IMR-90 (cell line): ENCODE measurements around the gene SLC25A6. TPM values are rescaled to one million over a fixed set of nuclear protein-coding genes. Genes with fewer than 3 reads are reported as not detected.

Experiments used
- ATAC-seq: fragments of 200-7000 bp; cut with Tn5 transposase; 2 replicates; pipeline ENCODE4 v1.9.1; 2020; ENCODE audit warnings: low read depth, mild to moderate bottlenecking, moderate library complexity
- BruUV-seq: library from RNA; stranded (reverse); fragments of 400-500 nt; replicated peaks from 2 replicates; lab custom pipeline; 2021; lab: Mats Ljungman, UMichigan
- CTCF ChIA-PET: fragments of 300-600 bp; formaldehyde crosslinking; extraction: SDS; loops from one replicate; lab custom pipeline; 2021; ENCODE audit warnings: antibody characterized with exemption; lab: Yijun Ruan, JAX
- POLR2A ChIA-PET: fragments of 300-600 bp; sonication (Branson Sonifier 250); formaldehyde crosslinking; loops from one replicate; lab custom pipeline; 2022; ENCODE audit warnings: antibody characterized with exemption; ENCODE audit not compliant: unreplicated experiment; lab: Charles Lee
- DNase-seq: peaks from one replicate; pipeline ENCODE4 v3.0.0; 2013
- H2AFZ ChIP-seq: replicated peaks from 2 replicates; pipeline ENCODE3; 2013; ENCODE audit warnings: low read length, mild to moderate bottlenecking; ENCODE audit not compliant: poor library complexity
- H2AK5ac ChIP-seq: 2 replicates; pipeline ENCODE4 v1.6.1; 2013; ENCODE audit warnings: low read depth, low read length, inconsistent platforms
- H2AK9ac ChIP-seq: replicated peaks from 2 replicates; pipeline ENCODE3; 2013; ENCODE audit warnings: mild to moderate bottlenecking, low read depth, low read length, moderate library complexity; ENCODE audit not compliant: poor library complexity
- H2BK120ac ChIP-seq: 2 replicates; pipeline ENCODE4 v1.6.1; 2013; ENCODE audit warnings: low read depth, low read length, inconsistent platforms
- H2BK15ac ChIP-seq: 3 replicates; pipeline ENCODE4 v1.6.1; 2013; ENCODE audit warnings: low read depth, low read length, inconsistent platforms
- H2BK20ac ChIP-seq: 2 replicates; pipeline ENCODE4 v1.6.1; 2013; ENCODE audit warnings: low read depth, mild to moderate bottlenecking, inconsistent platforms, low read length, moderate library complexity
- H2BK5ac ChIP-seq: 2 replicates; pipeline ENCODE4 v1.6.1; 2013; ENCODE audit warnings: mild to moderate bottlenecking, low read depth, low read length, inconsistent platforms; ENCODE audit not compliant: poor library complexity, severe bottlenecking
- H3K14ac ChIP-seq: replicated peaks from 2 replicates; pipeline ENCODE4 v1.6.1; 2013; ENCODE audit warnings: low read depth, low read length, inconsistent platforms
- H3K18ac ChIP-seq: 2 replicates; pipeline ENCODE4 v1.6.1; 2013; ENCODE audit warnings: low read depth, low read length, control low read depth
- H3K23ac ChIP-seq: 2 replicates; pipeline ENCODE4 v1.6.1; 2013; ENCODE audit warnings: low read depth, low read length, inconsistent platforms
- H3K27ac ChIP-seq: 2 replicates; pipeline ENCODE4 v1.5.1; 2013; ENCODE audit warnings: mild to moderate bottlenecking, control low read depth, low read length; ENCODE audit not compliant: insufficient read depth
- H3K27me3 ChIP-seq: 2 replicates; pipeline ENCODE4 v1.6.1; 2013; ENCODE audit warnings: low read length; ENCODE audit not compliant: control insufficient read depth, insufficient read depth
- H3K36me3 ChIP-seq: 2 replicates; pipeline ENCODE4 v1.6.1; 2013; ENCODE audit warnings: low read length, mixed read lengths; ENCODE audit not compliant: control insufficient read depth, insufficient read depth
- H3K4ac ChIP-seq: 2 replicates; pipeline ENCODE4 v1.6.1; 2013; ENCODE audit warnings: low read depth, low read length, inconsistent platforms
- H3K4me1 ChIP-seq: 2 replicates; pipeline ENCODE4 v1.6.1; 2013; ENCODE audit warnings: low read length, mixed read lengths; ENCODE audit not compliant: control insufficient read depth, insufficient read depth
- H3K4me2 ChIP-seq: 2 replicates; pipeline ENCODE4 v1.6.1; 2013; ENCODE audit warnings: low read depth, mild to moderate bottlenecking, control low read depth, low read length, moderate library complexity
- H3K4me3 ChIP-seq: 2 replicates; pipeline ENCODE4 v1.5.1; 2013; ENCODE audit warnings: low read depth, mild to moderate bottlenecking, control low read depth, low read length, moderate library complexity; ENCODE audit not compliant: insufficient read depth
- H3K56ac ChIP-seq: 2 replicates; pipeline ENCODE4 v1.6.1; 2013; ENCODE audit warnings: low read length, inconsistent platforms; ENCODE audit not compliant: insufficient read depth; ENCODE audit errors: extremely low read depth
- H3K79me1 ChIP-seq, 2 experiments: 2 replicates each; pipeline ENCODE4 v1.6.1; 2013; ENCODE audit warnings: low read length in 2 of 2, inconsistent platforms in 1 of 2, low read depth in 1 of 2
- H3K9ac ChIP-seq: 2 replicates; pipeline ENCODE4 v1.6.1; 2013; ENCODE audit warnings: low read depth, low read length, control low read depth
- H3K9me1 ChIP-seq: 2 replicates; pipeline ENCODE4 v1.6.1; 2013; ENCODE audit warnings: low read length, inconsistent platforms; ENCODE audit not compliant: insufficient read depth
- H3K9me3 ChIP-seq: 2 replicates; pipeline ENCODE4 v1.6.1; 2013; ENCODE audit warnings: low read length; ENCODE audit not compliant: control insufficient read depth, insufficient read depth
- H4K20me1 ChIP-seq: 2 replicates; pipeline ENCODE4 v1.6.1; 2013; ENCODE audit warnings: low read length, inconsistent platforms; ENCODE audit not compliant: insufficient read depth
- H4K5ac ChIP-seq: 2 replicates; pipeline ENCODE4 v1.6.1; 2013; ENCODE audit warnings: mild to moderate bottlenecking, low read depth, low read length, control low read depth
- H4K8ac ChIP-seq, 2 experiments: 2 replicates each; pipeline ENCODE4 v1.6.1; 2013; ENCODE audit warnings: low read depth in 2 of 2, low read length in 2 of 2, control low read depth in 1 of 2, inconsistent platforms in 1 of 2
- H4K91ac ChIP-seq: 2 replicates; pipeline ENCODE4 v1.6.1; 2013; ENCODE audit warnings: low read depth, low read length, inconsistent platforms; ENCODE audit not compliant: insufficient read depth
- BHLHE40 ChIP-seq: fragments of 150-350 bp; IDR thresholded peaks from 2 replicates; pipeline ENCODE4 v1.6.1; 2016; ENCODE audit warnings: mild to moderate bottlenecking, low read depth, low read length
- CEBPB ChIP-seq: IDR thresholded peaks from 2 replicates; pipeline ENCODE4 v1.6.1; 2012; ENCODE audit warnings: low read depth, low read length, improper control_type of control experiment
- CHD1 ChIP-seq: IDR thresholded peaks from 2 replicates; pipeline ENCODE4 v1.6.1; 2012; ENCODE audit warnings: low read depth, low read length, improper control_type of control experiment
- FOS ChIP-seq: fragments of 150-350 bp; IDR thresholded peaks from 2 replicates; pipeline ENCODE4 v1.6.1; 2016; ENCODE audit warnings: low read depth, low read length
- MAFK ChIP-seq: IDR thresholded peaks from 2 replicates; pipeline ENCODE4 v1.6.1; 2012; ENCODE audit warnings: low read depth, low read length, improper control_type of control experiment
- RCOR1 ChIP-seq: IDR thresholded peaks from 2 replicates; pipeline ENCODE4 v1.6.1; 2012; ENCODE audit warnings: mild to moderate bottlenecking, low read length, improper control_type of control experiment; ENCODE audit not compliant: insufficient replicate concordance
- USF2 ChIP-seq: fragments of 150-350 bp; IDR thresholded peaks from 2 replicates; pipeline ENCODE4 v1.6.1; 2017; ENCODE audit warnings: mild to moderate bottlenecking, antibody characterized with exemption, low read length, low read depth
- WGBS, 2 experiments: methylation state at CpG; one replicate each; pipeline versions ENCODE4 v1.1.5 to v1.1.7; 2013; ENCODE audit warnings: missing lambda C conversion rate in 2 of 2; ENCODE audit not compliant: insufficient read length in 1 of 2; ENCODE audit errors: extremely low coverage in 2 of 2; 5-methylcytosine and 5-hydroxymethylcytosine counted together
- dilution Hi-C: fragments of 300-500 bp; cut with HindIII; formaldehyde crosslinking; loops from one replicate; pipeline ENCODE4 v1.14.3; 2018; ENCODE audit warnings: low sequenced_read_pairs; ENCODE audit not compliant: unreplicated experiment
- in situ Hi-C: fragments of 300-500 bp; cut with MboI; formaldehyde crosslinking; loops from 3 replicates; pipeline ENCODE4 v1.14.3; 2019; ENCODE audit warnings: low sequenced_read_pairs, inconsistent platforms, mixed read lengths
- intact Hi-C: fragments of 100-400 bp; cut with micrococcal nuclease; formaldehyde crosslinking; loops from 2 replicates; pipeline ENCODE4 v1.10.0; 2022
- polyA plus RNA-seq, 3 experiments: library from polyadenylated mRNA; depleted of rRNA; stranded (reverse); fragments of >200 nt; gene quantifications; 2 replicates each; pipeline ENCODE4 v1.2.3, GENCODE V29; 2012; ENCODE audit warnings: low replicate concordance in 1 of 3
- total RNA-seq: library from RNA; depleted of rRNA; stranded (reverse); fragments of >200 nt; gene quantifications from 2 replicates; pipeline ENCODE4 v1.2.3, GENCODE V29; 2012

Gene SLC25A6
- total and polyA plus RNA-seq, 2 of the 4 experiments (the other 2 are of a cell fraction): 166 to 565 TPM

GRCh38 chrX:1423215-1423614, 31.3 kb upstream of the SLC25A6 start:
- Histone ChIP-seq H3K14ac (no peak overlapping the region), H3K23ac (no peak overlapping the region), H3K56ac (no peak overlapping the region), H3K4me3 (no peak overlapping the region), H3K4me1 (no peaks in the 10 kb centered on the region), H3K27me3 (no peaks in the 10 kb centered on the region), H3K4ac (no peak overlapping the region), H3K27ac (no peak overlapping the region), H2BK20ac (no peak overlapping the region), H2AK9ac (no peak overlapping the region), H3K18ac (no peak overlapping the region), H2BK15ac (no peak overlapping the region), H2AFZ (no peak overlapping the region), H2AK5ac (no peak overlapping the region), H3K79me1 (no peaks in the 10 kb centered on the region), H4K20me1 (no peaks in the 10 kb centered on the region), H3K36me3 (peaks cover 58% of the 10 kb centered on the region), H2BK5ac (no peak overlapping the region), H3K9ac (no peak overlapping the region), H4K91ac (no peak overlapping the region), H3K9me3 (peaks cover 27% of the 10 kb centered on the region), H2BK120ac (no peak overlapping the region), H3K4me2 (no peak overlapping the region), H4K8ac (no peak overlapping the region), H4K5ac (no peak overlapping the region), H3K9me1 (no peaks in the 10 kb centered on the region)
- ATAC-seq (no peak), DNase-seq (no peak)
- dilution Hi-C loops: no loop called here
- intact Hi-C loops: no loop called here
- BruUV-seq: no TSS peak
- ChIA-PET POLR2A (no interaction called here), CTCF (no interaction called here)
- no peak for TF ChIP-seq CHD1
- TF ChIP-seq MAFK: no peak
- no peak for TF ChIP-seq BHLHE40
- no peak for TF ChIP-seq FOS
- no peak for TF ChIP-seq CEBPB
- TF ChIP-seq USF2: no peak
- TF ChIP-seq RCOR1: no peak
- in situ Hi-C loops: no loop called here
- WGBS, 2 experiments: no CpG with 5 or more reads among the region's 2 CpGs
